Esophagus squamous epithelium (tissue), 4 donors: Measurements from ENCODE around the gene MPC1L.
A peak's percentile ranks its signal among the peaks of the same experiment; 100 is the strongest.

Experiments used
- CTCF ChIP-seq, 6 experiments: fragments of 450-650 bp in 4 of 6; fragments of 200-600 bp in 2 of 6; sonication (generic) in 2 of 6; IDR thresholded peaks; one replicate each; pipeline ENCODE4 v1.5.1; 2016 to 2019; ENCODE audit warnings: antibody characterized with exemption in 6 of 6, mild to moderate bottlenecking in 4 of 6, moderate library complexity in 4 of 6
- POLR2A ChIP-seq, 4 donors: fragments of 450-650 bp; IDR thresholded peaks; one replicate each; pipeline ENCODE4 v1.6.1; 2017; ENCODE audit warnings: antibody characterized with exemption in 4 of 4, mild to moderate bottlenecking in 4 of 4, moderate library complexity in 3 of 4

GRCh38 chrX:40580537-40581335, 42.5 kb upstream of the MPC1L start, which contains the start of gene ATP6AP2:
- TF ChIP-seq CTCF (IDR thresholded peaks at IDR 0.05) (no peak), POLR2A (IDR thresholded peaks at IDR 0.05) (peak in 3 of 4 donors; percentile 4 to 89 (median 85))
